ENCODE results near the gene CD5L. TPM values are rescaled to one million over a fixed set of nuclear protein-coding genes. Genes with fewer than 3 reads are reported as not detected.

CD5L gene
- total and polyA plus RNA-seq, 2 of the 8 experiments (the other 6 are each of a cell fraction or from before 2014, with no cell fraction given), result not detected

GRCh38 chr1:157830887-157831286 is 10.7 kb downstream of the CD5L start:
- CTCF ChIA-PET (ENCODE audit: partially characterized antibody), result interaction anchor here (0.7 to 1.6 kb wide), 3 partner anchors 9 to 325 kb away, joined by 3 to 4 read pairs (median 3); no protein-coding TSS in a partner anchor

More at GRCh38 chr1:157830887-157831286, 10.7 kb downstream of the CD5L start:
- FAIRE-seq (no peak), DNase-seq (ENCODE audit: low read depth in 1 of 2, low spot score in 2 of 2) (no peak)
- Histone ChIP-seq H2BK120ac (replicated peaks; ENCODE audit: low read depth, low read length) (no peak overlapping the region), H3K27ac (ENCODE audit: low read depth, low read length) (no peak overlapping the region), H2BK15ac (ENCODE audit: low read length) (no peak overlapping the region), H3K18ac (ENCODE audit: extremely low read depth, low read length) (no peak overlapping the region), H2BK5ac (ENCODE audit: low read depth, low read length) (no peak overlapping the region), H3K4ac (replicated peaks; ENCODE audit: insufficient read length, low read depth, low read length) (no peak overlapping the region), H3K9ac (replicated peaks in 1 of 4; ENCODE audit: extremely low read depth in 1 of 4, low read depth in 3 of 4, low read length in 3 of 4) (no peak overlapping the region), H4K8ac (ENCODE audit: extremely low read depth, insufficient read depth, low read length) (no peak overlapping the region), H2BK20ac (ENCODE audit: low read length) (no peak overlapping the region), H4K20me1 (replicated peaks in 1 of 2; ENCODE audit: control insufficient read depth in 1 of 2, insufficient read depth in 2 of 2, low read length in 2 of 2) (no peaks in the 10 kb centered on the region), H3K9me3 (ENCODE audit: insufficient read depth in 2 of 2, low read depth in 1 of 2, low read length in 1 of 2) (no peaks in the 10 kb centered on the region), H4K91ac (replicated peaks; ENCODE audit: insufficient read length, low read length) (no peak overlapping the region), H3K27me3 (replicated peaks in 1 of 4; ENCODE audit: control insufficient read depth in 3 of 4, extremely low read depth in 1 of 4, insufficient read depth in 3 of 4, low read length in 3 of 4) (no peaks in the 10 kb centered on the region), H3K23ac (ENCODE audit: insufficient read length) (no peak overlapping the region), H3K36me3 (ENCODE audit: control insufficient read depth in 2 of 4, insufficient read depth in 4 of 4, low read length in 3 of 4) (no peaks in the 10 kb centered on the region), H3K4me1 (replicated peaks in 1 of 4; ENCODE audit: control insufficient read depth in 3 of 4, insufficient read depth in 4 of 4, low read length in 3 of 4) (no peaks in the 10 kb centered on the region), H2AFZ (ENCODE audit: low read length) (no peak overlapping the region), H3K4me3 (ENCODE audit: extremely low read depth in 1 of 4, insufficient read depth in 2 of 4, low read depth in 3 of 4, low read length in 4 of 4) (no peak overlapping the region), H3K79me2 (ENCODE audit: control insufficient read depth in 1 of 2, insufficient read depth in 2 of 2, low read length in 2 of 2) (no peaks in the 10 kb centered on the region), H3K4me2 (ENCODE audit: insufficient read depth in 1 of 2, low read depth in 2 of 2, low read length in 2 of 2) (no peak overlapping the region), H3K14ac (ENCODE audit: insufficient read length) (no peak overlapping the region), H2BK12ac (ENCODE audit: low read depth, low read length) (no peak overlapping the region), H3K56ac (replicated peaks; ENCODE audit: insufficient read length, low read depth, low read length) (no peak overlapping the region), H3K23me2 (ENCODE audit: low read depth, low read length) (no peaks in the 10 kb centered on the region), H4K5ac (ENCODE audit: insufficient read length, low read depth, low read length) (no peak overlapping the region), H3K79me1 (ENCODE audit: low read depth, low read length) (no peaks in the 10 kb centered on the region), H2AK5ac (ENCODE audit: low read depth, low read length) (no peak overlapping the region)
- 97% methylated on average over 2 of the region's 2 CpGs; no CpG with 5 or more reads in 1 of the 2 experiments for WGBS, 2 experiments (ENCODE audit: extremely low coverage in 1 of 2, insufficient coverage in 1 of 2, insufficient read length in 1 of 2, insufficient replicate concordance in 2 of 2, low coverage in 1 of 2, low lambda C conversion rate in 2 of 2, missing lambda C conversion rate in 1 of 2)
- POLR2A ChIA-PET (ENCODE audit: partially characterized antibody), result no interaction called here
- TF ChIP-seq KDM4A (IDR thresholded peaks at IDR 0.05; ENCODE audit: low read depth, low read length, severe bottlenecking) (no peak), RFX5 (IDR thresholded peaks at IDR 0.05; ENCODE audit: borderline replicate concordance, low read depth, low read length) (no peak), SRF (IDR thresholded peaks at IDR 0.05; ENCODE audit: low read depth, low read length) (no peak), POLR2AphosphoS5 (IDR thresholded peaks at IDR 0.05; ENCODE audit: low read depth, low read length) (no peak), TEAD4 (IDR thresholded peaks at IDR 0.05; ENCODE audit: low read depth, low read length) (no peak), CEBPB (IDR thresholded peaks at IDR 0.05; ENCODE audit: low read depth, low read length) (no peak), BRCA1 (IDR thresholded peaks at IDR 0.05; ENCODE audit: low read depth, low read length) (no peak), TAF7 (optimal IDR thresholded peaks at IDR 0.05; ENCODE audit: borderline replicate concordance, low read depth, low read length) (no peak), CBX5 (IDR thresholded peaks at IDR 0.05; ENCODE audit: low read depth, low read length) (no peak), JUN (IDR thresholded peaks at IDR 0.05; ENCODE audit: low read depth, low read length) (no peak), ASH2L (IDR thresholded peaks at IDR 0.05; ENCODE audit: low read length) (no peak)
- TF ChIP-seq, protein P1, sequence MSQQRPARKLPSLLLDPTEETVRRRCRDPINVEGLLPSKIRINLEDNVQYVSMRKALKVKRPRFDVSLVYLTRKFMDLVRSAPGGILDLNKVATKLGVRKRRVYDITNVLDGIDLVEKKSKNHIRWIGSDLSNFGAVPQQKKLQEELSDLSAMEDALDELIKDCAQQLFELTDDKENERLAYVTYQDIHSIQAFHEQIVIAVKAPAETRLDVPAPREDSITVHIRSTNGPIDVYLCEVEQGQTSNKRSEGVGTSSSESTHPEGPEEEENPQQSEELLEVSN (IDR thresholded peaks at IDR 0.05), result no peak
